ENCODE data around the gene OOSP4A.

The OOSP4A gene

GRCh38 chr11:60003729-60004128 lies 39.9 kb downstream of the OOSP4A start:
- Mint-ChIP-seq H3K4me1 (no peaks in the 10 kb centered on the region), H3K9me3 (no peaks in the 10 kb centered on the region), H3K27ac (no peak overlapping the region), H3K27me3 (peaks cover 7% of the 10 kb centered on the region), H3K36me3 (no peaks in the 10 kb centered on the region), H3K4me3 (no peak overlapping the region)
- CTCF ChIA-PET = interaction anchor here (1.0 kb wide), 1 partner anchor 16 kb away, joined by 3 read pairs; no protein-coding TSS in a partner anchor
- DNase-seq = no peak

GRCh38 chr11:60005360-60005759 lies 41.5 kb downstream of the OOSP4A start:
- Mint-ChIP-seq H3K27me3 (peaks cover 7% of the 10 kb centered on the region), H3K4me3 (no peak overlapping the region), H3K27ac (no peak overlapping the region), H3K36me3 (no peaks in the 10 kb centered on the region), H3K4me1 (no peaks in the 10 kb centered on the region), H3K9me3 (no peaks in the 10 kb centered on the region)
- no peak for DNase-seq
- CTCF ChIA-PET = no interaction called here

GRCh38 chr11:60016881-60017280 lies 53.0 kb downstream of the OOSP4A start, which contains the start of gene OOSP4B:
OOSP4B (plus strand) TSS chr11:60017181.
- Mint-ChIP-seq H3K27me3 (no peaks in the 10 kb centered on the region), H3K4me1 (no peaks in the 10 kb centered on the region), H3K36me3 (no peaks in the 10 kb centered on the region), H3K9me3 (peaks cover 3% of the 10 kb centered on the region), H3K4me3 (no peak within 1 kb of the TSS), H3K27ac (no peak within 1 kb of the TSS)
- DNase-seq = no peak
- CTCF ChIA-PET = no interaction called here

DNA sequence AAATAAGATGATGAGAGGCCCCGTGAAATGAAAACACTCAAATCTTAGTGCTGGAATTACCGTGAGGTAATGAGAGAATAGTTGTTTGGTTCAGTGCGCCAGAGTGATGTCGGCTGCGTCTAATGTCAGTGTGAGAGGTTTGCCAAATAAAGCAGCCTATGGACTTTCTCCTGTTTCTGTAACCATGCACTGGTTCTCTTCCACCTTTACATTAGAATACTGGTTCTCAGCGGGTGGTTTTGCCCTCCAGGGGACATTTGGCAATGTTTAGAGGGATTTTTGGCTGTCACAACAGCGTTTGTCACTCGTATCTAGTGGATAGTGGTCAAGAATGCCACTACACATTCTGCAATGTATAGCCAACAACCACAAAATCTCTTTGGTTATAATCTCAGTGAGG lies 54.2 kb downstream of the OOSP4A start:
- peaks cover 3% of the 10 kb centered on the region for H3K9me3 Mint-ChIP-seq
- H3K4me3 Mint-ChIP-seq = no peak overlapping the region
- H3K36me3 Mint-ChIP-seq = no peaks in the 10 kb centered on the region
- H3K4me1 Mint-ChIP-seq = no peaks in the 10 kb centered on the region
- H3K27me3 Mint-ChIP-seq = no peaks in the 10 kb centered on the region
- H3K27ac Mint-ChIP-seq = no peak overlapping the region
- CTCF ChIA-PET = no interaction called here
- no peak for DNase-seq
